PC-9 (cell line): ENCODE results near the gene CACNA1H.
"Not testable (repeated sequence)": the region's sequence is repeated elsewhere in the genome, so short reads cannot be mapped to it uniquely, and the experiment has no call there.

Experiments used
- EZH2 ChIP-seq: fragments of 200-600 bp; sonication (generic); IDR thresholded peaks from 2 replicates; pipeline ENCODE4 v1.8.0; 2017; ENCODE audit warnings: antibody characterized with exemption, low read depth
- TF ChIP-seq, protein P1 (sequence below): fragments of 200-600 bp; sonication (generic); conservative IDR thresholded peaks from 2 replicates; pipeline ENCODE4 v1.6.1; 2017; ENCODE audit warnings: mixed run types, antibody characterized with exemption, mild to moderate bottlenecking, moderate library complexity

DNA sequence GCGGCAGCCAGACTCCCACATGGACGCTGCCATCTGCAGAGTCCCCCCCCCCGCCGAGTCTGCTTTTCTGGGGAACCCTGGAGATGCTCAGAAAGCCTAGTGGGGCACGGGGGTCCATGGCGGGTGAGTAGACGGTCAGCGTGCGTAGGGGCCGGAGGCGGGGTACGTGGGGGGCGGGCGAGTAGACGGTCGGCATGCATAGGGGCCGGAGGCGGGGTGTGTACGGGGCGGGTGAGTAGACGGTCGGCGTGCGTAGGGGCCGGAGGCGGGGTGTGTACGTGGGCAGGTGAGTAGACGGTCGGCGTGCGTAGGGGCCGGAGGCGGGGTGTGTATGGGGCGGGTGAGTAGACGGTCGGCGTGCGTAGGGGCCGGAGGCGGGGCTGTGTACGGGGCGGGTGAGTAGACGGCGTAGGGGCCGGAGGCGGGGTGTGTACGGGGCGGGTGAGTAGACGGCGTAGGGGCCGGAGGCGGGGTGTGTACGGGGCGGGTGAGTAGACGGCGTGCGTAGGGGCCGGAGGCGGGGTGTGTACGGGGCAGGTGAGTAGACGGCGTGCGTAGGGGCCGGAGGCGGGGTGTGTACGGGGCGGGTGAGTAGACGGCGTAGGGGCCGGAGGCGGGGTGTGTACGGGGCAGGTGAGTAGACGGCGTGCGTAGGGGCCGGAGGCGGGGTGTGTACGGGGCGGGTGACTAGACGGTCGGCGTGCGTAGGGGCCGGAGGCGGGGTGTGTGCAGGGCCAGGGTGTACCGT is 32.7 kb downstream of the CACNA1H start:
- TF ChIP-seq, protein P1, sequence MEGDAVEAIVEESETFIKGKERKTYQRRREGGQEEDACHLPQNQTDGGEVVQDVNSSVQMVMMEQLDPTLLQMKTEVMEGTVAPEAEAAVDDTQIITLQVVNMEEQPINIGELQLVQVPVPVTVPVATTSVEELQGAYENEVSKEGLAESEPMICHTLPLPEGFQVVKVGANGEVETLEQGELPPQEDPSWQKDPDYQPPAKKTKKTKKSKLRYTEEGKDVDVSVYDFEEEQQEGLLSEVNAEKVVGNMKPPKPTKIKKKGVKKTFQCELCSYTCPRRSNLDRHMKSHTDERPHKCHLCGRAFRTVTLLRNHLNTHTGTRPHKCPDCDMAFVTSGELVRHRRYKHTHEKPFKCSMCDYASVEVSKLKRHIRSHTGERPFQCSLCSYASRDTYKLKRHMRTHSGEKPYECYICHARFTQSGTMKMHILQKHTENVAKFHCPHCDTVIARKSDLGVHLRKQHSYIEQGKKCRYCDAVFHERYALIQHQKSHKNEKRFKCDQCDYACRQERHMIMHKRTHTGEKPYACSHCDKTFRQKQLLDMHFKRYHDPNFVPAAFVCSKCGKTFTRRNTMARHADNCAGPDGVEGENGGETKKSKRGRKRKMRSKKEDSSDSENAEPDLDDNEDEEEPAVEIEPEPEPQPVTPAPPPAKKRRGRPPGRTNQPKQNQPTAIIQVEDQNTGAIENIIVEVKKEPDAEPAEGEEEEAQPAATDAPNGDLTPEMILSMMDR, result not testable (repeated sequence)
- TF ChIP-seq EZH2, result not testable (repeated sequence)
